Fibroblast of lung (primary cell): Measurements from ENCODE around the gene ATP11A.

Experiments used
- EZH2 ChIP-seq: IDR thresholded peaks from 2 replicates; pipeline ENCODE4 v1.5.1; 2012; ENCODE audit warnings: low read length, control low read depth, mild to moderate bottlenecking; ENCODE audit errors: missing control alignments
- TF ChIP-seq, protein P1 (sequence below), 2 donors: IDR thresholded peaks in 1 of 2; conservative IDR thresholded peaks in 1 of 2; 1 replicate in 1 of 2; 2 replicates in 1 of 2; pipeline ENCODE4 v1.5.1; 2011 to 2012; ENCODE audit warnings: low read length in 2 of 2, control low read depth in 1 of 2, inconsistent platforms in 1 of 2, low read depth in 1 of 2, mild to moderate bottlenecking in 1 of 2

GRCh38 chr13:112825875-112826274, 136.0 kb downstream of the ATP11A start:
- TF ChIP-seq, protein P1, sequence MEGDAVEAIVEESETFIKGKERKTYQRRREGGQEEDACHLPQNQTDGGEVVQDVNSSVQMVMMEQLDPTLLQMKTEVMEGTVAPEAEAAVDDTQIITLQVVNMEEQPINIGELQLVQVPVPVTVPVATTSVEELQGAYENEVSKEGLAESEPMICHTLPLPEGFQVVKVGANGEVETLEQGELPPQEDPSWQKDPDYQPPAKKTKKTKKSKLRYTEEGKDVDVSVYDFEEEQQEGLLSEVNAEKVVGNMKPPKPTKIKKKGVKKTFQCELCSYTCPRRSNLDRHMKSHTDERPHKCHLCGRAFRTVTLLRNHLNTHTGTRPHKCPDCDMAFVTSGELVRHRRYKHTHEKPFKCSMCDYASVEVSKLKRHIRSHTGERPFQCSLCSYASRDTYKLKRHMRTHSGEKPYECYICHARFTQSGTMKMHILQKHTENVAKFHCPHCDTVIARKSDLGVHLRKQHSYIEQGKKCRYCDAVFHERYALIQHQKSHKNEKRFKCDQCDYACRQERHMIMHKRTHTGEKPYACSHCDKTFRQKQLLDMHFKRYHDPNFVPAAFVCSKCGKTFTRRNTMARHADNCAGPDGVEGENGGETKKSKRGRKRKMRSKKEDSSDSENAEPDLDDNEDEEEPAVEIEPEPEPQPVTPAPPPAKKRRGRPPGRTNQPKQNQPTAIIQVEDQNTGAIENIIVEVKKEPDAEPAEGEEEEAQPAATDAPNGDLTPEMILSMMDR (conservative IDR thresholded peaks at IDR 0.05 in 1 of 2, IDR thresholded peaks at IDR 0.05 in 1 of 2; ENCODE audit: low read depth in 1 of 2, low read length in 2 of 2) = no peak
- no peak for TF ChIP-seq EZH2
